ENCODE measurements around the gene NTF4. TPM values are rescaled to one million over a fixed set of nuclear protein-coding genes. Genes with fewer than 3 reads are reported as not detected.
"Not testable (repeated sequence)": the region's sequence is repeated elsewhere in the genome, so short reads cannot be mapped to it uniquely, and the experiment has no call there.

Gene NTF4
- total and polyA plus RNA-seq, 11 donors: 0.76 TPM; not detected in 10

GRCh38 chr19:49042177-49042576 is 22.4 kb downstream of the NTF4 start:
- Histone ChIP-seq H3K9me3 (no peaks in the 10 kb centered on the region), H3K4me3 (no peak overlapping the region), H3K27ac (no peak overlapping the region), H3K36me3 (no peaks in the 10 kb centered on the region), H3K27me3 (no peaks in the 10 kb centered on the region), H3K4me1 (no peaks in the 10 kb centered on the region)
- intact Hi-C loops (cut with DNase I): no loop called here
- 65 to 82% (median 76%) methylated on average over 14 to 17 of the region's 17 CpGs for WGBS, 4 donors
- TF ChIP-seq POLR2A (IDR thresholded peaks at IDR 0.05): no peak
- TF ChIP-seq CTCF (IDR thresholded peaks at IDR 0.05): no peak
- ATAC-seq: no peak
- DNase-seq: no peak

GRCh38 chr19:49039736-49040135 is 24.9 kb downstream of the NTF4 start:
- DNase-seq; H3K9me3 ChIP-seq; H3K27ac ChIP-seq; H3K4me1 ChIP-seq; H3K27me3 ChIP-seq; ATAC-seq; H3K4me3 ChIP-seq; H3K36me3 ChIP-seq; intact Hi-C loops (cut with DNase I): not testable (repeated sequence)
- WGBS, 4 donors: 59 to 70% (median 65%) methylated on average over 8 to 9 of the region's 9 CpGs

GRCh38 chr19:49038557-49039276 is 25.9 kb downstream of the NTF4 start:
- H3K9me3 ChIP-seq; ATAC-seq; intact Hi-C loops (cut with DNase I); H3K27ac ChIP-seq; H3K4me1 ChIP-seq; H3K27me3 ChIP-seq; H3K36me3 ChIP-seq; H3K4me3 ChIP-seq; DNase-seq: not testable (repeated sequence)
- 83 to 89% (median 86%) methylated on average over 25 to 26 of the region's 26 CpGs for WGBS, 4 donors

GRCh38 chr19:49038111-49038510 is 26.5 kb downstream of the NTF4 start:
- H3K27ac ChIP-seq; H3K4me1 ChIP-seq; H3K27me3 ChIP-seq; intact Hi-C loops (cut with DNase I); ATAC-seq; H3K36me3 ChIP-seq; H3K4me3 ChIP-seq; H3K9me3 ChIP-seq; DNase-seq: not testable (repeated sequence)
- 84 to 92% (median 91%) methylated on average over 6 to 8 of the region's 8 CpGs for WGBS, 4 donors

GRCh38 chr19:49036815-49037214 is 27.8 kb downstream of the NTF4 start, which contains the start of gene CGB1:
CGB1 (minus strand) TSS chr19:49036895; CDS start chr19:49036711, 184 bp downstream.
- H3K27ac ChIP-seq; H3K9me3 ChIP-seq; intact Hi-C loops (cut with DNase I); H3K27me3 ChIP-seq; H3K36me3 ChIP-seq; H3K4me3 ChIP-seq; ATAC-seq; H3K4me1 ChIP-seq: not testable (repeated sequence)
- peak in 6 of 12 donors; percentile 6 to 36 (median 21) for TF ChIP-seq CTCF (IDR thresholded peaks at IDR 0.05)
- peak in 1 of 5 donors; percentile 13 for DNase-seq
- 45 to 59% (median 48%) methylated on average over 18 of the region's 18 CpGs for WGBS, 4 donors
